ENCODE measurements around the gene FST. TPM values are rescaled to one million over a fixed set of nuclear protein-coding genes. Genes with fewer than 3 reads are reported as not detected.
A peak's percentile ranks its signal among the peaks of the same experiment; 100 is the strongest.

Gene FST
- total and polyA plus RNA-seq, 2 of the 13 experiments (the other 11 are each of a cell fraction or from before 2014, with no cell fraction given), result 38.6 to 136 TPM

DNA sequence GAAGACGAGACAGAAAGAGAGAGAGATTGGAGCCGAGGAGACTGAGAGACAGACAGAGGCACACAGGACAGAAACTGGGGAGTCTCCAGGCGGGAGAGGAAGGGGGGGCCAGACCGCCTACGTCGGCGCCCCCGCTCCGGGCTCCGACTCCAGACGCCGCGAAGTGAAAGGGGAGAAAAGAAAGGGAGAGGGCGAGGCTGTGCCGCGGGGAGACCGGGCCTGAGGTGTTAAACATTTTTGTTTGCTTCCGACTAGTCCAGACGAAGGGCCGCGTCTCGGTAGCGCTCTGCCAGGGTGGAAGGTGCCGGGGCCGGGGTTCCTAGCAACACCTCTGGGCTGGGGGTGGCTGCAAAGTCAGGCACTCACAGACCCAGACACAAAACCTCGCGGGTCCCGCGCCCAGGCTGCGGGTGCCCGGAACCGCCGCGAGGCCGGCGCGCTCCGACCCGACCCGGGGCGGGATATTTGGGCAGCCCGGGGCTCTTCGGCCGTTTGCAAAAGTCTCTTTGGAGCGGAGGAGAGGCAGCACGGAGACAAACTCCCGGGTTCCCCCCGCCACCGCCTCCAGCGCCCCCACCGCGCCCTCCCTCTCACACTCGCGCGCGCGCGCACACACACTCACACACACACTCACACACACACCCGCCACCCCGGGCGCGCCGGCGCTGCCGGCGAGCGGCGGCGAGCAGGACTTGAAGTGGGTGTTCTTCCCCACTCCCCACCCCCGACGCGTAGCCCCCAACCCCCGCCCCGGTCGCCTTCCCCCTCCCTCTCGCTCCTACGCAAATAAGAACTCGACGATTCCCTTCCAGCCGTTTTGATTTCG, 626 bp upstream of the FST start (continued):
- TF ChIP-seq, protein P1, sequence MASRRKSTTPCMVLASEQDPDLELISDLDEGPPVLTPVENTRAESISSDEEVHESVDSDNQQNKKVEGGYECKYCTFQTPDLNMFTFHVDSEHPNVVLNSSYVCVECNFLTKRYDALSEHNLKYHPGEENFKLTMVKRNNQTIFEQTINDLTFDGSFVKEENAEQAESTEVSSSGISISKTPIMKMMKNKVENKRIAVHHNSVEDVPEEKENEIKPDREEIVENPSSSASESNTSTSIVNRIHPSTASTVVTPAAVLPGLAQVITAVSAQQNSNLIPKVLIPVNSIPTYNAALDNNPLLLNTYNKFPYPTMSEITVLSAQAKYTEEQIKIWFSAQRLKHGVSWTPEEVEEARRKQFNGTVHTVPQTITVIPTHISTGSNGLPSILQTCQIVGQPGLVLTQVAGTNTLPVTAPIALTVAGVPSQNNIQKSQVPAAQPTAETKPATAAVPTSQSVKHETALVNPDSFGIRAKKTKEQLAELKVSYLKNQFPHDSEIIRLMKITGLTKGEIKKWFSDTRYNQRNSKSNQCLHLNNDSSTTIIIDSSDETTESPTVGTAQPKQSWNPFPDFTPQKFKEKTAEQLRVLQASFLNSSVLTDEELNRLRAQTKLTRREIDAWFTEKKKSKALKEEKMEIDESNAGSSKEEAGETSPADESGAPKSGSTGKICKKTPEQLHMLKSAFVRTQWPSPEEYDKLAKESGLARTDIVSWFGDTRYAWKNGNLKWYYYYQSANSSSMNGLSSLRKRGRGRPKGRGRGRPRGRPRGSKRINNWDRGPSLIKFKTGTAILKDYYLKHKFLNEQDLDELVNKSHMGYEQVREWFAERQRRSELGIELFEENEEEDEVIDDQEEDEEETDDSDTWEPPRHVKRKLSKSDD (CRISPR knock-in tag; IDR thresholded peaks at IDR 0.05; ENCODE audit: low read depth), result no peak
- TF ChIP-seq NFKB2 (CRISPR knock-in tag; IDR thresholded peaks at IDR 0.05; ENCODE audit: borderline replicate concordance) (peak; percentile 67; the same call in 1 of the 2 replicates), ZMAT3 (CRISPR knock-in tag; conservative IDR thresholded peaks at IDR 0.05) (peak; percentile 30; the same call in 1 of the 2 replicates), ISX (CRISPR knock-in tag; conservative IDR thresholded peaks at IDR 0.05) (0 out of 2 replicates have a peak, but pooled peaks have one; percentile 37), ZNF430 (CRISPR knock-in tag; IDR thresholded peaks at IDR 0.05) (no peak; the same call in 1 of the 2 replicates), ERF (CRISPR knock-in tag; IDR thresholded peaks at IDR 0.05) (no peak)

DNA sequence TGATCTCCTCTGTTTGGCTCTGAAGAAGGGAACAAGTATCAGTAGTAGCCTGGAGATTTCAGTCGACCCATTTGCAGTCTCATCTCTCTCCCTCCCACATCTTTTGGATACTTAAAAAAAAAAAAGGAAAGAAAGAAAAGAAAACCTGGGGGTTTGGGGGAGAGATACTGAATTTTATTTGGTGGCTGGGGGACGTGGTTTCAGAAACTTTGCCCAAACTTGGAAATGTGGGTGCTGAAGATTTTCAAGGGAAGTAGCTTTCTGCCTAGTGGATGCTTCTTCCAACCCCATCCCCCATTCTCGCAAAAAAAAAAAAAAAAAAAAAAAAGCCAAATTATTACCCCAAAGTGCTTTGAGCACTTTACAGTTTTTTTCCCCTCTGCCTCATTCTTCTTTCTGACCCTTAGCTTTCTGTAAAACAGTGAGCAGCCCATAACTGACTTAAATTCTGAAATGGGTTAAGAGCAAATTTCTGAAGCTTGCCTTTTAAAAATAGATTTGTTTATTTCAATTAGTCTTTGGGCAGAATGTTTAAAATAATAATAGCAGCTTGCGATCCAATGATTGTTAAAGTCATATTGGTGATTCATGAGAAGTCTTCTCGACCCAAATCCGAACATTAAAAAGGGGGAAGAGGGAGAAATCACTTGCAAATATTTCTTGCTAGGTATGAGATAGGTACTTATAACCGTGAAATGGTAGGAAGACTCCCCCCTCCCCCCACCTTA, 894 bp downstream of the FST start:
- Histone ChIP-seq H3K27me3 (ENCODE audit: control insufficient read depth in 1 of 2, insufficient read depth in 2 of 2, low read length in 2 of 2) (peaks cover 0 to 5% of the 10 kb centered on the region in 2 experiments; a peak in 1 of 5 replicates), H3K36me3 (replicated peaks in 1 of 2; ENCODE audit: control insufficient read depth in 1 of 2, insufficient read depth in 2 of 2, low read length in 2 of 2) (peaks cover 15 to 24% of the 10 kb centered on the region in 2 experiments), H2AFZ (ENCODE audit: low read length) (no peak overlapping the region), H3K4me1 (ENCODE audit: insufficient read depth, low read length) (peaks cover 50% of the 10 kb centered on the region), H3K79me2 (ENCODE audit: insufficient read depth, low read length) (peaks cover 37% of the 10 kb centered on the region), H4K20me1 (ENCODE audit: insufficient read depth, low read length) (peaks cover 15% of the 10 kb centered on the region), H3K9me3 (ENCODE audit: low read length) (no peaks in the 10 kb centered on the region), H3K4me3 (replicated peaks in 1 of 3; ENCODE audit: insufficient read depth in 1 of 3, low read depth in 2 of 3, low read length in 3 of 3) (peak overlapping the region; percentile 84 to 96 (median 95)), H3K4me2 (ENCODE audit: low read depth, low read length) (peak overlapping the region; percentile 84), H3K27ac (ENCODE audit: extremely low read length, insufficient read depth, low read length) (peak overlapping the region; percentile 98), H3K9ac (ENCODE audit: insufficient read depth, low read depth, low read length) (peak overlapping the region; percentile 99)
- WGBS (ENCODE audit: low lambda C conversion rate), result under 1% methylated on average over 7 of the region's 7 CpGs
- intact Hi-C loops (cut with micrococcal nuclease; ENCODE audit: unreplicated experiment), result no loop called here
- ATAC-seq (no peak), DNase-seq (ENCODE audit: low spot score) (no peak), FAIRE-seq (no peak)
- TSS peak; percentile 51 for BruUV-seq (replicated peaks)
- in situ Hi-C loops (cut with HindIII; ENCODE audit: extremely low pct_ligation_motif_present, low pct_unique_long_range_greater_than_20kb), result no loop called here
- ChIA-PET CTCF (ENCODE audit: low intra/inter-chr PET ratio, low total read pairs) (no interaction called here), POLR2A (interaction anchor here (0.6 to 1.3 kb wide), 5 partner anchors 17 to 494 kb away, joined by 3 to 5 read pairs (median 4); partner anchors contain the start of gene NDUFS4)
- no peak for TF ChIP-seq DNMT3B (CRISPR knock-in tag; conservative IDR thresholded peaks at IDR 0.05)
- TF ChIP-seq NKX3-1 (CRISPR knock-in tag; IDR thresholded peaks at IDR 0.05), result no peak
- TF ChIP-seq, protein P2, sequence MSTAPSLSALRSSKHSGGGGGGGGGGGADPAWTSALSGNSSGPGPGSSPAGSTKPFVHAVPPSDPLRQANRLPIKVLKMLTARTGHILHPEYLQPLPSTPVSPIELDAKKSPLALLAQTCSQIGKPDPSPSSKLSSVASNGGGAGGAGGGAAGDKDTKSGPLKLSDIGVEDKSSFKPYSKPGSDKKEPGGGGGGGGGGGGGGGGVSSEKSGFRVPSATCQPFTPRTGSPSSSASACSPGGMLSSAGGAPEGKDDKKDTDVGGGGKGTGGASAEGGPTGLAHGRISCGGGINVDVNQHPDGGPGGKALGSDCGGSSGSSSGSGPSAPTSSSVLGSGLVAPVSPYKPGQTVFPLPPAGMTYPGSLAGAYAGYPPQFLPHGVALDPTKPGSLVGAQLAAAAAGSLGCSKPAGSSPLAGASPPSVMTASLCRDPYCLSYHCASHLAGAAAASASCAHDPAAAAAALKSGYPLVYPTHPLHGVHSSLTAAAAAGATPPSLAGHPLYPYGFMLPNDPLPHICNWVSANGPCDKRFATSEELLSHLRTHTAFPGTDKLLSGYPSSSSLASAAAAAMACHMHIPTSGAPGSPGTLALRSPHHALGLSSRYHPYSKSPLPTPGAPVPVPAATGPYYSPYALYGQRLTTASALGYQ (CRISPR knock-in tag; IDR thresholded peaks at IDR 0.05), result 0 out of 2 replicates have a peak, but pooled peaks have one; percentile 2
- TF ChIP-seq ZNF354B (CRISPR knock-in tag; IDR thresholded peaks at IDR 0.05), result peak; percentile 51; the same call in 1 of the 2 replicates
- 0 out of 2 replicates have a peak, but pooled peaks have one; percentile 3 for TF ChIP-seq PAF1 (CRISPR knock-in tag; IDR thresholded peaks at IDR 0.05)
- 0 out of 2 replicates have a peak, but pooled peaks have one; percentile 22 for TF ChIP-seq NAIF1 (CRISPR knock-in tag; IDR thresholded peaks at IDR 0.05; ENCODE audit: borderline replicate concordance)

Data from HepG2 (cell line).